ENCODE measurements around the gene SLC37A4. TPM values are rescaled to one million over a fixed set of nuclear protein-coding genes. Genes with fewer than 3 reads are reported as not detected.
"Not testable (repeated sequence)": the region's sequence is repeated elsewhere in the genome, so short reads cannot be mapped to it uniquely, and the experiment has no call there.

SLC37A4 gene
- total and polyA plus RNA-seq, 5 donors from 2014 or later: 6.8 to 14.7 (median 10.7) TPM

DNA sequence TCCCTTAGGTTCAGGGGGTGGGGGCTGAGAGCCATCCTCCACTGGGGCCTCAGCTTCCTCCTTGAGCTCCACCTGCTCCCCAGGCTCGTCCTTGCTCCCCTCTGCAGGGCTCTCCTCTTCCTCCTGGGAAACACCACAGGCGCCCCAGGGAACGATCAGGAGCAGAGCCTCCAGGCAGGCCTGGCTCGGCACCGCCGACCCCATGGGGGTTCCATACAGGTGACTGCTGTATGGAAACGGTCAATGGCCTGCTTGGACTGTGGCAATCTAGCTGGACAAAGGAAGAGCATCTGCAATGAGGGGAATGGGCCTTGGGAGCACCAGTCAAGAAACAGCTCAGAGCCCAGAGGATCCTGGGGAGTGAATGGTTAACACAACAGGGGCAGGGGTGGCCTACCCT, 18.4 kb upstream of the SLC37A4 start:
- no peak overlapping the region for H3K4me3 ChIP-seq (ENCODE audit: low read depth, low read length)
- H3K27me3 ChIP-seq (ENCODE audit: control insufficient read depth, insufficient read depth, low read length): no peaks in the 10 kb centered on the region
- Mint-ChIP-seq H3K27ac (peak overlapping the region in 1 of 3 donors; percentile 60), H3K4me3 (no peak overlapping the region), H3K4me1 (peaks cover 0 to 28% (median 6%) of the 10 kb centered on the region in 4 donors), H3K9me3 (no peaks in the 10 kb centered on the region), H3K36me3 (peaks cover 48% of the 10 kb centered on the region), H3K27me3 (no peaks in the 10 kb centered on the region)
- no peak overlapping the region for H3K27ac ChIP-seq (ENCODE audit: insufficient read depth, low read length, poor library complexity, severe bottlenecking)
- ATAC-seq (ENCODE audit: low read depth in 2 of 2): no peak
- H3K9me3 ChIP-seq (ENCODE audit: control insufficient read depth in 2 of 2, low read length in 2 of 2): no peaks in the 10 kb centered on the region
- peaks cover 68% of the 10 kb centered on the region for H3K36me3 ChIP-seq (ENCODE audit: control insufficient read depth, insufficient read depth, low read length)
- DNase-seq: no peak
- H3K4me1 ChIP-seq (ENCODE audit: control insufficient read depth, insufficient read depth, low read length, poor library complexity, severe bottlenecking): peaks cover 15% of the 10 kb centered on the region

DNA sequence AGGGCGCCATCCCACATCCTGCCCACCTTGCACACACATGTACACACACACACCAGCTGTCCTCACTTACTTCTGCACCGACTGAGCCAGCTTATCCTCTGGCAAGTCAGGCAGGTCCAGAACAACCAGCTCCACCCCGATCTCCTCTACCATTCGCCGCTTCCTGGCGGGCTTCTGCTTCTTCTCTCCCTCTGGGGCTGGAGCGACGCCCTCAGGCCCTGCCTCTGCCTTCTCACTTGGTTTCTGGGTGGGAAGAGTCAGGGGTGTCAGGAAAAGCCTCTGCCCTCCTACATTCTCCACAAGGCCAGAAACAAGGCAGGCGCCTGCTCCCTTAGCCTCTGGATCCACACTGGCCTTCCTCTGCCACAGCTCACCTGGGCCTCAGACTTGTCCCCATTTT, 18.0 kb upstream of the SLC37A4 start:
- no peak overlapping the region for H3K27ac ChIP-seq (ENCODE audit: insufficient read depth, low read length, poor library complexity, severe bottlenecking)
- ATAC-seq (ENCODE audit: low read depth in 2 of 2) (no peak), DNase-seq (no peak)
- peak overlapping the region in 2 of 3 donors; percentile 51 to 60 for H3K27ac Mint-ChIP-seq
- H3K27me3 Mint-ChIP-seq: no peaks in the 10 kb centered on the region
- H3K36me3 ChIP-seq (ENCODE audit: control insufficient read depth, insufficient read depth, low read length): peaks cover 64% of the 10 kb centered on the region
- no peak overlapping the region for H3K4me3 Mint-ChIP-seq
- peaks cover 0 to 24% (median 6%) of the 10 kb centered on the region in 4 donors for H3K4me1 Mint-ChIP-seq
- H3K4me1 ChIP-seq (ENCODE audit: control insufficient read depth, insufficient read depth, low read length, poor library complexity, severe bottlenecking): peaks cover 15% of the 10 kb centered on the region
- H3K9me3 ChIP-seq (ENCODE audit: control insufficient read depth in 2 of 2, low read length in 2 of 2): no peaks in the 10 kb centered on the region
- H3K27me3 ChIP-seq (ENCODE audit: control insufficient read depth, insufficient read depth, low read length): no peaks in the 10 kb centered on the region
- H3K4me3 ChIP-seq (ENCODE audit: low read depth, low read length): no peak overlapping the region
- peaks cover 44% of the 10 kb centered on the region for H3K36me3 Mint-ChIP-seq
- no peaks in the 10 kb centered on the region for H3K9me3 Mint-ChIP-seq

DNA sequence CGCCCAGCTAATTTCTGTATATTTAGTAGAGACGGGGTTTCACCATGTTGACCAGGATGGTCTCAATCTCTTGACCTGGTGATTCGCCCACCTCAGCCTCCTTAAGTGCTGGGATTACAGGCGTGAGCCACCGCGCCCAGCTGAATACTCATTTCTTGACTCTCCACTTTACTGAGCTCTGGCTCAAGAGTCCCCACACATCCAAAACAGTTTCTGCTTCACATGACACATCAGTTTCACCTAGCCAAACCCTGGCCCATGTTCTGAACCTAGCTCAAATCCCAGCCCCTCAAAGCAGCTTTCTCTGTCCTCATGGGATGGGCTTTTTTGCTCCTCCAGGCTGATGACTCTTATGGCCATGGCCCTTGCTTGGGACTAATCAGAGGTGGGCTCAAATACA, 16.5 kb upstream of the SLC37A4 start:
- Mint-ChIP-seq H3K36me3 (peaks cover 34% of the 10 kb centered on the region), H3K27me3 (no peaks in the 10 kb centered on the region), H3K9me3 (no peaks in the 10 kb centered on the region), H3K4me3 (no peak overlapping the region), H3K27ac (no peak overlapping the region), H3K4me1 (peaks cover 0 to 15% (median 6%) of the 10 kb centered on the region in 4 donors)
- ATAC-seq (ENCODE audit: low read depth in 2 of 2) (no peak), DNase-seq (no peak)
- Histone ChIP-seq H3K27ac (ENCODE audit: insufficient read depth, low read length, poor library complexity, severe bottlenecking) (no peak overlapping the region), H3K36me3 (ENCODE audit: control insufficient read depth, insufficient read depth, low read length) (peaks cover 50% of the 10 kb centered on the region), H3K4me3 (ENCODE audit: low read depth, low read length) (no peak overlapping the region), H3K9me3 (ENCODE audit: control insufficient read depth in 2 of 2, low read length in 2 of 2) (no peaks in the 10 kb centered on the region), H3K4me1 (ENCODE audit: control insufficient read depth, insufficient read depth, low read length, poor library complexity, severe bottlenecking) (peaks cover 15% of the 10 kb centered on the region), H3K27me3 (ENCODE audit: control insufficient read depth, insufficient read depth, low read length) (no peaks in the 10 kb centered on the region)

DNA sequence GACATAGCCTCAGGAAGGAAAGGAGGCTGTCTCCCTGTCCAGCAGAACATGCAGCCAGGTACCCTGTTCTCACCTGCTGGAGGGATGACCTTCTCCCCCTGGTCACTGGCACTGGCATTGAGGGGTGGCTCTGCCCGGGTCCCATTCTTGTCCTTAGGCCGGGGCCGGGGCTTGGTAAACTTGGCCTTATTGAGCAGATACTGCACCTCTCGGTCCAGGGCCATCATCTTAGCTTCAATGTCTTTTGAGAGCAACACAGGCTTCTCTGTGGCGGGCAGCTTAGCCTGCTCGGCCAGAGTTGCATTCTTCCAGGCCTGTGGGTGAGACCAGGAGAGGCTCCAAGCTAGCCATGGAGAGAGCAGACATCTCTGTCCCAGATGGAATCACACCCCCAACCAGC, 15.8 kb upstream of the SLC37A4 start:
- H3K27me3 Mint-ChIP-seq: no peaks in the 10 kb centered on the region
- no peak overlapping the region for H3K4me3 Mint-ChIP-seq
- Histone ChIP-seq H3K4me1 (ENCODE audit: control insufficient read depth, insufficient read depth, low read length, poor library complexity, severe bottlenecking) (peaks cover 7% of the 10 kb centered on the region), H3K4me3 (ENCODE audit: low read depth, low read length) (no peak overlapping the region), H3K27me3 (ENCODE audit: control insufficient read depth, insufficient read depth, low read length) (no peaks in the 10 kb centered on the region), H3K9me3 (ENCODE audit: control insufficient read depth in 2 of 2, low read length in 2 of 2) (no peaks in the 10 kb centered on the region), H3K36me3 (ENCODE audit: control insufficient read depth, insufficient read depth, low read length) (peaks cover 43% of the 10 kb centered on the region), H3K27ac (ENCODE audit: insufficient read depth, low read length, poor library complexity, severe bottlenecking) (no peak overlapping the region)
- no peak for ATAC-seq (ENCODE audit: low read depth in 2 of 2)
- H3K36me3 Mint-ChIP-seq: peaks cover 34% of the 10 kb centered on the region
- DNase-seq: no peak
- peaks cover 0 to 7% (median 6%) of the 10 kb centered on the region in 4 donors for H3K4me1 Mint-ChIP-seq
- H3K27ac Mint-ChIP-seq: no peak overlapping the region
- H3K9me3 Mint-ChIP-seq: no peaks in the 10 kb centered on the region

DNA sequence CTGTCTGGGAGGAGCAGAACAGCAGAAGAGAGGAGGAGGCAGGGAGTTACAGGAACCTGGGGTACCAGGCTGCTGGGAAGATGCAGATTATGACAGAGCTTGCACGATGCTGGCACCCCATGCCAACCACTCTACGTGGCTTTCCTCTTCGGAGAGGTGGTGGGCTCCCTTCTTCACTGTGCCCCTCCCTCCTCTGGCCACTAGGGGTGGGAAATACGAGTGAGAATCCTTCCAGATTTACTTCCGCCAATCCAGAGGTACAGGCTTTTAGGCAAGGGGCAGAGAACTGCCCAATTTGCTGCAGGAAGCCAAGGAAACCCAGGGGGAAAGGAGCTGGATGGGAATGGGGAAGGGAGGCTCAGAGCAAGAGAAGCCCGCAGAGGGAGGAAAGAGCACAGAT, 14.0 kb upstream of the SLC37A4 start:
- H3K27ac ChIP-seq (ENCODE audit: insufficient read depth, low read length, poor library complexity, severe bottlenecking): no peak overlapping the region
- H3K36me3 ChIP-seq (ENCODE audit: control insufficient read depth, insufficient read depth, low read length): peaks cover 35% of the 10 kb centered on the region
- no peak for ATAC-seq (ENCODE audit: low read depth in 2 of 2)
- DNase-seq: no peak
- H3K4me1 Mint-ChIP-seq: peaks cover 0 to 4% (median 0%) of the 10 kb centered on the region in 4 donors
- H3K4me3 ChIP-seq (ENCODE audit: low read depth, low read length): no peak overlapping the region
- H3K4me1 ChIP-seq (ENCODE audit: control insufficient read depth, insufficient read depth, low read length, poor library complexity, severe bottlenecking): no peaks in the 10 kb centered on the region
- no peaks in the 10 kb centered on the region for H3K27me3 Mint-ChIP-seq
- no peaks in the 10 kb centered on the region for H3K9me3 ChIP-seq (ENCODE audit: control insufficient read depth in 2 of 2, low read length in 2 of 2)
- H3K36me3 Mint-ChIP-seq: peaks cover 23% of the 10 kb centered on the region
- H3K27ac Mint-ChIP-seq: no peak overlapping the region
- no peaks in the 10 kb centered on the region for H3K9me3 Mint-ChIP-seq
- H3K27me3 ChIP-seq (ENCODE audit: control insufficient read depth, insufficient read depth, low read length): no peaks in the 10 kb centered on the region
- H3K4me3 Mint-ChIP-seq: no peak overlapping the region

DNA sequence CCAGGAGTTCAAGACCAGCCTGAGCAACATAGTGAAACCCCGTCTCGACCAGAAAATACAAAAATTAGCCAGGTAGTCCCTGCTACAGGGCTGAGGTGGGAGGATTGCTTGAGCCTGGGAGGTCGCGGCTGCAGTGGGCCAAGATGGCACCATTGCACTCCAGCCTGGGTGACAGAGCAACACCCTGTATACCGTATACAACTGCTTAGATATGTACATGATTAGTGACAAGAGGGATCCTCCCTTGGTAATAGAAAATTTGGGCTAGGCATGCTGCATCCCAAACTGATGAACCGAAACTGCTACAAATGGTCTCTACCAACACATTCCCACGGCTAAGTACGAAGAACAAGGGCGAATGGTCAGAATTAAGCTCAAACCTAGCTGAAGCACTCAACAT, 12.2 kb upstream of the SLC37A4 start:
- Mint-ChIP-seq H3K27me3 (peaks cover 5% of the 10 kb centered on the region), H3K4me3 (no peak overlapping the region), H3K4me1 (peaks cover 0 to 4% (median 0%) of the 10 kb centered on the region in 4 donors), H3K9me3 (no peaks in the 10 kb centered on the region), H3K36me3 (peaks cover 12% of the 10 kb centered on the region), H3K27ac (no peak overlapping the region)
- H3K27ac ChIP-seq (ENCODE audit: insufficient read depth, low read length, poor library complexity, severe bottlenecking): no peak overlapping the region
- no peaks in the 10 kb centered on the region for H3K4me1 ChIP-seq (ENCODE audit: control insufficient read depth, insufficient read depth, low read length, poor library complexity, severe bottlenecking)
- no peak for DNase-seq
- no peak for ATAC-seq (ENCODE audit: low read depth in 2 of 2)
- H3K4me3 ChIP-seq (ENCODE audit: low read depth, low read length): no peak overlapping the region
- H3K9me3 ChIP-seq (ENCODE audit: control insufficient read depth in 2 of 2, low read length in 2 of 2): no peaks in the 10 kb centered on the region
- H3K36me3 ChIP-seq (ENCODE audit: control insufficient read depth, insufficient read depth, low read length): peaks cover 17% of the 10 kb centered on the region
- H3K27me3 ChIP-seq (ENCODE audit: control insufficient read depth, insufficient read depth, low read length): no peaks in the 10 kb centered on the region

DNA sequence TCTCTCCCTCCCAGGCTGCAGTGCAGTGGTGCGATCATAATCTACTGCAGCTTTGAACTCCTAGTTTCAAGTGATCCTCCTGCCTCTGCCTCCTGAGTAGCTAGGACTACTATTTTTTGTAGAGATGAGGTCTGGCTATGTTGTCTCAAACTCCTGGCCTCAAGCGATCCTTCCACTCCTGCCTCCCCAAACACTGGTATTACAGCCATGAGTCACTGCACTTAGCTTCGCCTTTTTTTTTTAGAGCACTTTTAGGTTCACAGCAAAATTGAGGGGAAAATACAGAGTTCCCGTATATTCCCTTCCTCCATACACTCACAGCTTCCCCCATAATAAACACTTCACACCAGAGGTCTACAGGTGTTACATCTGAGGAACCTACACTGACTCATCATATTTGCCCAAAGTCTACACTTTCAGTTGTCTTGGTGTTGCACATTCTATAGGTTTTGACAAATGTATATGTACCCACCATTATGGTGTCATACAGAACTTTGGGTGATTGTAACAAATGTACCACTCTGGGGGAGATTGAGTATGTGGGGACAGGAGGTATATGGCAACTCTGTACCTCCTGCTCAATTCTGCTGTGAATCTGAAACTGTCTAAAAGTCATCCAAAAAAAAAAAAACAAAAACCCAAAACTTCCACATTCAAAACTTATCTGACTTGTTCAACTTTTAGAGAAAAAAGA, 11.3 kb upstream of the SLC37A4 start:
- Mint-ChIP-seq H3K27me3 (peaks cover 5% of the 10 kb centered on the region), H3K36me3 (peaks cover 8% of the 10 kb centered on the region), H3K27ac (peak overlapping the region in 1 of 3 donors; percentile 79), H3K9me3 (no peaks in the 10 kb centered on the region), H3K4me3 (no peak overlapping the region), H3K4me1 (peaks cover 0 to 4% (median 0%) of the 10 kb centered on the region in 4 donors)
- H3K4me1 ChIP-seq (ENCODE audit: control insufficient read depth, insufficient read depth, low read length, poor library complexity, severe bottlenecking): no peaks in the 10 kb centered on the region
- ATAC-seq (ENCODE audit: low read depth in 2 of 2) (no peak), DNase-seq (no peak)
- H3K27me3 ChIP-seq (ENCODE audit: control insufficient read depth, insufficient read depth, low read length): no peaks in the 10 kb centered on the region
- H3K9me3 ChIP-seq (ENCODE audit: control insufficient read depth in 2 of 2, low read length in 2 of 2): no peaks in the 10 kb centered on the region
- H3K27ac ChIP-seq (ENCODE audit: insufficient read depth, low read length, poor library complexity, severe bottlenecking): no peak overlapping the region
- H3K36me3 ChIP-seq (ENCODE audit: control insufficient read depth, insufficient read depth, low read length): peaks cover 8% of the 10 kb centered on the region
- H3K4me3 ChIP-seq (ENCODE audit: low read depth, low read length): no peak overlapping the region

DNA sequence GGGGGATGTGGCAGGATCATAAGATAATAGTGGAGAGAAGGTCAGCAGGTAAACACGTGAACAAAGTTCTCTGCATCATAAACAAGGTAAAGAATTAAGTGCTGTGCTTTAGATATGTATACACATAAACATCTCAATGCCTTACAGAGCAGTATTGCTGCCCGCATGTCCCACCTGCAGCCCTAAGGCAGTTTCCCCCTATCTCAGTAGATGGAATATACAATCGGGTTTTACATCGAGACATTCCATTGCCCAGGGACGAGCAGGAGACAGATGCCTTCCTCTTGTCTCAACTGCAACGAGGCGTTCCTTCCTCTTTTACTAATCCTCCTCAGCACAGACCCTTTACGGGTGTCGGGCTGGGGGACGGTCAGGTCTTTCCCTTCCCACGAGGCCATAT, 8.8 kb upstream of the SLC37A4 start:
- H3K4me1 ChIP-seq (ENCODE audit: control insufficient read depth, insufficient read depth, low read length, poor library complexity, severe bottlenecking); H3K9me3 Mint-ChIP-seq; H3K36me3 Mint-ChIP-seq; H3K27ac ChIP-seq (ENCODE audit: insufficient read depth, low read length, poor library complexity, severe bottlenecking); H3K4me3 ChIP-seq (ENCODE audit: low read depth, low read length); ATAC-seq (ENCODE audit: low read depth in 2 of 2); DNase-seq; H3K27me3 ChIP-seq (ENCODE audit: control insufficient read depth, insufficient read depth, low read length); H3K27ac Mint-ChIP-seq; H3K27me3 Mint-ChIP-seq; H3K36me3 ChIP-seq (ENCODE audit: control insufficient read depth, insufficient read depth, low read length); H3K4me3 Mint-ChIP-seq; H3K4me1 Mint-ChIP-seq; H3K9me3 ChIP-seq (ENCODE audit: control insufficient read depth in 2 of 2, low read length in 2 of 2): not testable (repeated sequence)

Data from CD4-positive, CD25-positive, alpha-beta regulatory T cell (primary cell).